Cortex of kidney (tissue), 1 donor: ENCODE measurements around the gene SPOCK2.
"Not testable (repeated sequence)": the region's sequence is repeated elsewhere in the genome, so short reads cannot be mapped to it uniquely, and the experiment has no call there.

Experiments used
- DNase-seq: peaks from one replicate; lab custom pipeline; 2025; lab: John Stamatoyannopoulos, UW

The SPOCK2 gene

GRCh38 chr10:72087969-72088888, at the start of gene SPOCK2:
Gene SPOCK2, minus strand, starts transcription at chr10:72088551. Its CDS starts 223 bp downstream, at chr10:72088328.
- no peak for DNase-seq

DNA sequence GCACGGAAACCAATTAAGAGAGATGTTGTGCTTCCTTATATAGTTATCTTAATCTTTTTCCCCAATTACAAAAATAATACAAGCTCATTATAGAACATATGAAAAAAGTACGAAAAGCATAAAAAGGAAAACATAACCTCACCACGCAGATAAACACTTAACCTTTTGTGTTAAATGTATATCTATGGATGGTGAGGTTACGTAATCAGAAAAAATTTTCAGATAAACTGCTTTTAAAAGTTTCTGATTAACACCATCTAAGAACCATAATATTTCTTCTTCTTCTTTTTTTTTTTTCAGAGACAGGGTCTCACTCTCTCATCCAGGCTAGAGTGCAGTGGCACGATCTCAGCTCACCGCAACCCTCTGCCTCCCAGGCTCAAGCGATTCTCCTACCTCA, 49.2 kb upstream of the SPOCK2 start:
- no peak for DNase-seq

- DNase-seq: not testable (repeated sequence)
These were observed 47.9 kb upstream of the SPOCK2 start for GRCh38 chr10:72136225-72136624.

DNA sequence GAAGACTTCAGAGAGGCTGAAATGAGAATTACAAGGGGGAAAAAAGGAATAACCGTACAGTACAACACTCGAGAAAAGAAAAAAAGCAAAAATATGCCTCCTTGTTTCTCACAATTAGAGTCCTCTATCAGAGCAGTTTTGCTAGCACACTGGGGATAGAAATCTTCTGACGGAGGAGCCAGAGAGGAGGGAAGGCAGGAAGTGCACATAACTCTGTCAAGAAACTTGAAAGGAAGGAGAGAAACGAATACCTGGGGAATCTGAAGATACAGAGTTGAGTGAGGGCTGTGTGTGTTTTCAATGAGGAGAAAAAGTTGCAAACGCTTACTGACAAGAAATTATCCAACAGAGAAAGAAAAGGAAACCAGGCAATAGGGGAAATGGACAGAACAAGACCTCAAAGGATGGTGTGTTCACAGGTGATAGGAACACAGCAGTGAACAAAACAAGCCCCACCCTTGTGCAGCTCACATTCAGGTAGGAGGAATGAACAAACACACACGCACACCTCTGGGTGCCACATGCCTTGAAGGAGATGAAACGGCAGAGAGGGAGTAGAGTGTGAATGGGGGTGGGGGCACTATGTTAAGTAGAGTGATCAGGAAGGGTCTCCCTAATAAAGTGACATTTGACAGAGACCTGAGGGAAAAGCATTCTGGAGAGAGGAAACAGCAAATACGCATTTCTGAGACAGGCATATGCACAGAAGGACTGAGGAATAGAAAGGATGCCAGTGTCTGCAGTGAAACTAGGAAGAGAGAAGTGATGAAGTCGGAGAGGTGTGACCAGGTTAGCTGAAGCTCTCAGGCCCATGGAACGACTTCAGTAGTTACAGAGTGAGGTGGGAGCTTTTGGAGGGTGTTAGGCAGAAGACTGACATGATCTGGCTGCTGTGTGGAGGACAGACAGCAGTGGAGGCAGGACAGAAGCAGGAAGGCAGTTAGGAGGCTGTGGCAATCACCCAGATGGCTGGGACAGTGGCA, 46.7 kb upstream of the SPOCK2 start:
- DNase-seq: no peak

DNA sequence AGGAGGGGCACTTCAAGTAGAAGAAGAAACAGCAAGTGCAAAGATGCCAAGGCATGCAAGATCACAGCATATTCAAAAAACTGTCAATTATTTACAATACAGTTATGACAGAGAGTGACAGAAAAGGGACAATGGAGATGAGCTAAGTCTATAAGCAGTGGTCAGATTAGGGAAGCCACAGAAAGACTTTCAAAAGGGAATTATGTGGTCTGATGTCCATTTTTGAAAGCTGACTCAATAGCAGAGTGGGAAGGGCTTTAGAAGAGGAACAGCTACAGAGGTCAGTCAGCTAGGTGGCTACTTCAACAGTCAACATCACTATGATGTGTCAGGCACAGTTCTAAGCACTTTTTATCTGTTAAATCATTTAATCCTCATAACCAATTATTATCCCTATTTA, 45.2 kb upstream of the SPOCK2 start:
- no peak for DNase-seq

DNA sequence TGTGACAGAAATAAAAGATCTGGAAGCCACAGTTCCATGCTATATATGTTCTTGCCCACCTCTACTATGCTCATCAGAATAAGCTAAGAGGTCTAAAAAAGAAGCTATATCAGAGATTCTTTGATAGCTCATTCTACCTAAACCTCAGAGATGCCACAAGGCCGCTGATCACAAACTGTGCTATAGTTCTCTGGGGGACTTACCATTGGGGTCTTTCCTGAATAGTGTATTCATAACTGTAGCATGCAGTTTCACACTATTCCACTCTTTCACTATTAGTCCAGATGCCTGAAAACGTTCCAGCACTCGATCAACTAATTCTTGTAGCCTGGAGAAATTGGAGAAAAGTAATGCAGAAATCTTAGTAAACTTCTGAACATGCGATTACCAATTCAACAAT, 44.5 kb upstream of the SPOCK2 start:
- DNase-seq: no peak

DNA sequence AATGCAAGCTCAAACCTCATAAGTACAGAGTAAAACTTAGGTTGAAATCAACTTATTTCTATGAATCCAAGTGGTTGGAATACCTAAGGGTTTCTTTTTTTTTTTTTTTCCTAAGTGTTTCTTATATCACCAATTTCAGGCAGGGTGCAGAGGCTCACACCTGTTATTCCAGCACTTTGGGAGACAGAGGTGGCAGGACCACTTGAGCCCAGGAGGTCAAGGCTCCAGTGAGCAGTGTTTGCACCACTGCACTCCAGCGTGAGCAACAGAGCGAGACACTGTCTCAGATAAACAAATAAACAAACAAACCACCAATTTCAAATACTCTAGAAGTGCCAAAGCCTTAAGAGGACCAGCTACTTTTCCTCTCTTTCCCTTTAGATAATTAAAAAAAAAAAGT, 39.2 kb upstream of the SPOCK2 start:
- no peak for DNase-seq

DNA sequence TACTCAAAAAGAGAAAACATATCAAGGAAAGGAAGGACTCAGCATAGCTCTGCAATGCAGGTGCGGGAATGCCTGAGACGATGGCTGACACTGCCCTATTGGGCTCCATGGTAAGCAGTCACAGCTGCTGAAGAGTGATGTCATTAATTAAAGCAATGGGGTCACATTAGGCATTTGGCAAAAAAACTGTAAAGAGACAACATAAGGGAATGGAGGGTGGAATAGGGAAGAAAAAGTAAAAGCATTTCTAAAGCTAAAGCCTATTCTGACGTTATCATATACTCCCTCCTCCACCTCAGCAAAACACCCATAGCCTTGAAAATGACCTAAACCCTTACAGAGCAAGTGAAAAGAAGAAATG, 38.5 kb upstream of the SPOCK2 start:
- DNase-seq: no peak

DNA sequence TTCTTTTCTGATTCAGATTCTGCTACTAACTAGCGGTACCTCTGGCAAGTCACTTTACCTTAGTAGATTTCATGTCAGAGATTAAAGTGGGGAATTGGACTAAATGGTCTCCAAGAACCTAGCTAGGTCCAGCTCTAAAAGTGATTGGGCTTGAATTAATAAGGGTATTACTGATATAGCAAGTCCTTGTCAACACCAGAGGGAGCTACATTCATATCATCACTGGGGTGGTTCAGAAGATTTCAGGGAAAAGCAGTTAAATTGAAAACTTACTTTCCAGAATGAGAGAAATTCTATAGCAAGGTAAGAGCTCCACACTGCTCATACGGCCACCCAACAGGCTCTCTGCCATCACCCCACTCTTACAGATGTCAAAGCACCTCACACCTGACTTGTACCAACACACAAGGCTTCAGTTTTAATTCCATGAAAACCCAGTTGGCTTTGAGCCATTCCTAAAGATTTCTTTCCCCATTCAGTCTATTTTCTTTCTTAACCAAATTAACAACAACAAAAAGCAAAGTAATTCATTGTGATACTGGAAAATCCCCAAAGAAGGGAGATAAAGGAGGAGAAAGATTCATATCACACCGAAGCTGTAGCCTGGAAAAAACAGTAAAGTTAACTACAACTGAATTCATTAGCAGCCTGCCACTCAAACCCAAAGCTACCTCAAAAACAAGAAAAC, 38.0 kb upstream of the SPOCK2 start:
- DNase-seq: no peak

GRCh38 chr10:72124989-72125388, 36.6 kb upstream of the SPOCK2 start:
- no peak for DNase-seq

- DNase-seq: no peak
These were observed 36.0 kb upstream of the SPOCK2 start for GRCh38 chr10:72124381-72124780.

DNA sequence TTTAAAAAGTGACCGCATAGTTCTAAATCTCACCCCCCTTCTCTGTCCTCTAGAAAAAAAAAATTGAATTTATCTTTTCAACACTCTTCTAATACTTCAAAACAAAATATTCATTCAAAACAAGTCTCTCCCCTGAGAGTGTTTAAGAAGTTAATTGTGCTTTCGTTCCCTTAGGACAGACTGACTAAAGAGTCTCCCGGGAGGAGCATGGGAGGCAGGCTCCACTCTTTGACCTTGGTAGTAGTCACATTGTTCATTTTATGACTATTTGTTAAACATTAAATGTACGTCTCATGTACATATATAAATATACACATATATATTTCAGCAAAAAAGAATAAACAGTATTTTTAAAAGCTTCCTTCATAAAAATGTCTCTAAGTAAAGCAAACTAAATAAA, 35.3 kb upstream of the SPOCK2 start:
- no peak for DNase-seq

DNA sequence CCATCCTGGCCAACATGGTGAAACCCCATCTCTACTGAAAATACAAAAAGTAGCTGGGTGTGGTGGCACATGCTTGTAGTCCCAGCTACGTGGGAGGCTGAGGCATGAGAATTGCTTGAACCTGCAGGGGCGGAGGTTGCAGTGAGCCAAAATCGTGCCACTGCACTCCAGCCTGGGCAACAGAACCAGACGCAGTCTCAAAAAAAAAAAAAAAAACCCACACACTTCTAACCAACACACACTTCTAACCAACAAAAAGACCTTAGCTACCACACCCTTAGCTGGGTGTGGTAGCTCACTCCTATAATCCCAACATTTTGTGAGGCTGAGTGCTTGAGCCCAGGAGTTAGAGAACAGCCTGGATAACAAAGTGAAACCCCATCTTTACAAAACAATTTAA, 33.9 kb upstream of the SPOCK2 start:
- DNase-seq: no peak

DNA sequence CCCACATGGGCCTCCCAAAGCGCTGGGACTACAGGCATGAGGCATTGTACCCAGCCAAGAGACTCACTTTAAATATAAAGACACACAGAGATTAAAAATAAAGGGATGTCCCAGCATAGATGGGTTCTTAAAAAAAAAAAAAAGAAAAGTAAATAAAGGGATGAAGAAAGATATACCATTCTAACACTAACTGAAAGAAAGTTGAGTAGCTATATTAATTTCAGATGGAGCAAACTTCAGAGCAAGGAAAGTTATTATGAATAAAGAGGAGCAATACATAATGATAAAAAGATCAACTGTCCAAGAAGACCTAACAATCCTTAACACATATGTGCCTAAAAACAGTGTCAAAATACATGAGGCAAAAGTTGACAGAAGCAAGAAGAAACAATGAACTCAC, 33.0 kb upstream of the SPOCK2 start:
- no peak for DNase-seq

GRCh38 chr10:72116372-72116771, 28.0 kb upstream of the SPOCK2 start:
- DNase-seq: no peak

DNA sequence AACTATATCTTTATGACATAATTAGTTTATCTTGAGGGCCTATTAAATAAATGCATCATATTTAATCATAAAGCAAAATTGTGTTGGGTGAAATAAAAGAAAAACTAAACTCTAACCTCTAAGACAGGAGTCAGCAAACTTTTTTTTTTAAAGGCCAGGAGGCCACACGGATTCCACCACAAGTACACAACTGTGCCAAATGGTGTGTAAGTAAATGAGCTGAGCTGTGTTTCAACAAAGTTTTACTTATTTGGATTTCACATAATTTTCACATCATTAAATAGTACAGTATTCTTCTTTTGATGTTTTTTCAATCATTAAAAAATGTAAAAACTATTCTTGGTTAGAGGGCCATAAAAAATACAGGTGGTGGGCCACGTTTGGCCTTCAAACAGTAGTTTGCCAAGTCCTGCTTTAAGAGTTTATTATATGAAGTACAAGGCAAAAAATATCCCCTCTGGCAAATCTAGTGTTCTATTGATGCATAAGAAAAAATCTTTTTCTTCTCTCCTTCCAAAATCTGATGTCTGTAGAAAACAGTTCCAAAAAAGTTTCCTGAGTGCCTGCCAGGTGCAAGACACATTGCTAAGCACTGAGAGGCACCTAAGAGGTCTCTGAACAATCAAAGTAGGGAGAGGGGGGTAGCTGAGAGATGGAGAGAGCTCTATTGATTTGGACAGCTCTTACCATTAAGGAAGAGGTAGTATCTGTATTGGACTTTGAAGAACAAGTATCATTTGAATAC, 26.5 kb upstream of the SPOCK2 start:
- no peak for DNase-seq

- no peak for DNase-seq
These were observed 22.5 kb upstream of the SPOCK2 start for GRCh38 chr10:72110673-72111401.

- no peak for DNase-seq
These were observed 21.3 kb upstream of the SPOCK2 start for GRCh38 chr10:72109636-72110157.

DNA sequence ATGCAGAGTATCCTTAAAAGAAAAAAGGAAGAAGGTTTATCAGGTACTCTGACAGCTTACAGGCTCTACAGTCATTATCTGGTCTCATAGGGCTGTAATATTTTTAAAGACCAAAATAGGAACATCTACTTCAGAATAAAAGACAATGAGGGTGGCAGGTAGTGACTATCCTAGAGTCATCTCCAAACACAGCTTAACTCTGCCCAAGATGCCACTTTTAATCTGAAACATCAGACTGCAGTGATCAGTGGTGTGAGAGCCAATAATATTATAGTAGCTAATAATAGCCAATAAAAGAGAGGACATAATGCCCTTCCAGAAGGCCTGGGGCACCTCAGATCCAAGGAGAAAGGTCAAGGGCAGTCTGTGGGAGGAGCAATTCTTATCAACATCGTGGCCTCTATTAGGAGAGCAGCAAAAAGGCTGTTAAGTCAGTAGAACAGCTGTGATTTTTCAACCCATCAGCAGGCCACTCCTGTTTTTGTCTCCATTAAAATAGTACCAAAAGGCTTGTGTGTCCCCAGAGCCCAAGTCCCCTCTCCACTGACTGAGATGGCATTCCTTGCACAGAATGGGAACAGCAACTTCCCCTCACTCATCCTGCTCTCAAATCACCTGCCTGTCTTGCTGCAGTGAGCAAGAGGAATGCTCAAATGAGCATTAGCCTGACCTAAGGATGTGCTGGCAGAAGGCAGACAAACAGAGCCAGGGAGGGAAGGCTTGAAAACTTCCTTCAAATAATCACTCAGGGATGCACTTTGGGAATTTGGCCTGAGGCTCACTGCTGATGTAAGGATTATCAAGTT, 20.7 kb upstream of the SPOCK2 start:
- no peak for DNase-seq

DNA sequence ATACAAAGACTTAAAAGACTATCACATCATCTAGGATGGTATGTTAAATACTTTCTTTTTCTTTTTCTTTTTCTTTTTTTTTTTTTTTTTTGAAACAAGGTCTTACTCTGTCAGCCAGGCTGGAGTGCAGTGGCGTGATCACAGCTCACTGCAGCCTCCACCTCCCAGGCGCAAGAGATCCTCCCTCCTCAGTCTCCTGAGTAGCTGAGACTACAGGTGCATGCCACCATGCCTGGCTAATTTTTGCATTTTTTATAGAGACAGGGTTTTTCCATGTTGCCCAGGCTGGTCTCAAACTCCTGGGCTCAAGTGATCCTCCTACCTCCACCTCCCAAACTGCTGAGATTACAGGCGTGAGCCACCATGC, 19.6 kb upstream of the SPOCK2 start:
- not testable (repeated sequence) for DNase-seq
